ENCODE data around the gene DAP3. TPM values are rescaled to one million over a fixed set of nuclear protein-coding genes. Genes with fewer than 3 reads are reported as not detected.

DAP3 gene
- total RNA-seq, 1 donor from 2014 or later = 109 TPM

DNA sequence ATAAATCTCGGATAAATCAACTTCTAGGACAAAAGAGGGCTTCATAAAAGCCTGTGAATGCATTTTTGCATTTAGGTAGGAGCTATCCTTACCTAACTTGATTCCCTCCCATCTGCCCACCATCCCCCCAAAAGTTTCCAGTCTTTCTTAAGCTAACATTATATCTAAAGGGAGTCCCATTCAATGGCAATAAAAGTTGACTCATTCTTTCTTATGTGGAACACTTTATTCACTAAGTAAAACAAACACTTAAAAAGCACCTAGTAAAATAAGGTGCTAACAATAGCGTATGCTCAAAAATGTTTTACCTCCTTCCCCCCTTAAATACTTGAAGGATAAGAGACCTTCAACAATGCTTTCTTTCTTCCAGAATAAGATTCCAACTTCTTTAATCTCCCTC is 84.3 kb downstream of the DAP3 start:
- Mint-ChIP-seq H3K27ac (no peak overlapping the region), H3K27me3 (no peaks in the 10 kb centered on the region), H3K36me3 (peaks cover 44% of the 10 kb centered on the region), H3K4me1 (ENCODE audit: unreplicated experiment) (no peaks in the 10 kb centered on the region), H3K4me3 (no peak overlapping the region), H3K9me3 (no peaks in the 10 kb centered on the region)
- TF ChIP-seq, protein P1, sequence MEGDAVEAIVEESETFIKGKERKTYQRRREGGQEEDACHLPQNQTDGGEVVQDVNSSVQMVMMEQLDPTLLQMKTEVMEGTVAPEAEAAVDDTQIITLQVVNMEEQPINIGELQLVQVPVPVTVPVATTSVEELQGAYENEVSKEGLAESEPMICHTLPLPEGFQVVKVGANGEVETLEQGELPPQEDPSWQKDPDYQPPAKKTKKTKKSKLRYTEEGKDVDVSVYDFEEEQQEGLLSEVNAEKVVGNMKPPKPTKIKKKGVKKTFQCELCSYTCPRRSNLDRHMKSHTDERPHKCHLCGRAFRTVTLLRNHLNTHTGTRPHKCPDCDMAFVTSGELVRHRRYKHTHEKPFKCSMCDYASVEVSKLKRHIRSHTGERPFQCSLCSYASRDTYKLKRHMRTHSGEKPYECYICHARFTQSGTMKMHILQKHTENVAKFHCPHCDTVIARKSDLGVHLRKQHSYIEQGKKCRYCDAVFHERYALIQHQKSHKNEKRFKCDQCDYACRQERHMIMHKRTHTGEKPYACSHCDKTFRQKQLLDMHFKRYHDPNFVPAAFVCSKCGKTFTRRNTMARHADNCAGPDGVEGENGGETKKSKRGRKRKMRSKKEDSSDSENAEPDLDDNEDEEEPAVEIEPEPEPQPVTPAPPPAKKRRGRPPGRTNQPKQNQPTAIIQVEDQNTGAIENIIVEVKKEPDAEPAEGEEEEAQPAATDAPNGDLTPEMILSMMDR (conservative IDR thresholded peaks at IDR 0.05) = no peak
- no peak for DNase-seq (ENCODE audit: extremely low spot score, unreplicated experiment)

DNA sequence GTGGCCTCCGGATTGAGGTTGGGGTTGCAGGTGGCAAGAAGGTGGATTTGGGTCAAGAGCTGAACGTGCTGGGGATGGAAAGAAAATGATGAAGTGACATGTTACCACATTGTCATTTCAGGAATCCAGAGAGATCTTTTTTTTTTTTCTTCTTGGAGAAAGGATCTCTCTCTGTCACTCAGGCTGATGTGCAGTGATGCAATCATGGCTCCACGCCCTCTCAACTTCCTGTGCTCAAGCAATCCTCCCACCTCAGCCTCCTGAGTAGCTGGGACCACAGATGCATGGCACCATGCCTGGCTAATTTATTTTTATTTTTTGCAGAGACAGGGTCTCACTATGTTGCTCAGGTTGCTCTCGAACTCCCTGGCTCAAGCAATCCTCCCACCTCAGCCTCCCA is 87.5 kb downstream of the DAP3 start:
- no peak overlapping the region for H3K27ac Mint-ChIP-seq
- H3K36me3 Mint-ChIP-seq = peaks cover 34% of the 10 kb centered on the region
- H3K4me3 Mint-ChIP-seq = no peak overlapping the region
- no peak for DNase-seq (ENCODE audit: extremely low spot score, unreplicated experiment)
- H3K9me3 Mint-ChIP-seq = no peaks in the 10 kb centered on the region
- TF ChIP-seq, protein P1 (conservative IDR thresholded peaks at IDR 0.05) = no peak
- H3K27me3 Mint-ChIP-seq = no peaks in the 10 kb centered on the region
- no peaks in the 10 kb centered on the region for H3K4me1 Mint-ChIP-seq (ENCODE audit: unreplicated experiment)

DNA sequence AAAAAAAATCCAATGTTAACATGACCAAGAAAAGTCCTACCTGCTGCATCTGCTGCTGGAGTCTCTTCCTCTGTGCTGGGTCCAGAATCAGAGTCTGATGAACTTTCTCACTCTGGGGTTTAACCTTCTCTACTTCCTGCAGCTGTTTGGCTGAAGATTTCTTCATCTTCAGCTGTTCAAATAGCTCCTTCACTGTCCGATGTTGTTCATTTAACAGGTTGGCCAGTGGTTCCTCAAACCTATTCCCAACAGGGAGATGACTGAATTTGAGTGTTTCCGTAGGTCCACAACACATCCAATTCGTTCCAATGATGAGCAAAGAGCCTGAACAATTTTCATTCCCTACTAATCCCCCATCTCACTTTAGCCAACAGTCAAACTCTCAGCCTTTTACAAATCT is 88.7 kb downstream of the DAP3 start:
- DNase-seq (ENCODE audit: extremely low spot score, unreplicated experiment) = no peak
- Mint-ChIP-seq H3K27ac (no peak overlapping the region), H3K9me3 (no peaks in the 10 kb centered on the region), H3K27me3 (no peaks in the 10 kb centered on the region), H3K4me1 (ENCODE audit: unreplicated experiment) (no peaks in the 10 kb centered on the region), H3K36me3 (peaks cover 34% of the 10 kb centered on the region), H3K4me3 (no peak overlapping the region)
- TF ChIP-seq, protein P1 (conservative IDR thresholded peaks at IDR 0.05) = no peak

Other genes starting within 250 kb of the DAP3 start
- 40.7 and 43.7 TPM in 2 replicates for gene ASH1L, start 126.3 kb upstream of the DAP3 start, total RNA-seq (ENCODE audit: low replicate concordance)
- 37.3 and 75.7 TPM in 2 replicates for gene MSTO1, start 78.9 kb upstream of the DAP3 start, total RNA-seq (ENCODE audit: low replicate concordance)
- gene YY1AP1, start 317 bp upstream of the DAP3 start, total RNA-seq (ENCODE audit: low replicate concordance) = 44.5 and 50.8 TPM in 2 replicates
- gene GON4L, start 168.1 kb downstream of the DAP3 start, total RNA-seq (ENCODE audit: low replicate concordance) = 48.0 and 59.3 TPM in 2 replicates
- 0.74 and 2.3 TPM in 2 replicates for gene SYT11, start 170.5 kb downstream of the DAP3 start, total RNA-seq (ENCODE audit: low replicate concordance)
- 35.3 and 45.4 TPM in 2 replicates for gene RIT1, start 222.3 kb downstream of the DAP3 start, total RNA-seq (ENCODE audit: low replicate concordance)
- 42.5 and 57.8 TPM in 2 replicates for gene KHDC4, start 245.3 kb downstream of the DAP3 start, total RNA-seq (ENCODE audit: low replicate concordance)